HG02885 (cell line): ENCODE measurements around the gene SERPINH1.

ENCODE experiments used
- ATAC-seq: cut with Tn5 transposase; IDR thresholded peaks from one replicate; pipeline ENCODE4 v1.9.1; 2021; ENCODE audit warnings: mild to moderate bottlenecking; ENCODE audit not compliant: unreplicated experiment, poor library complexity

Gene SERPINH1

GRCh38 chr11:75554258-75555022 is 7.6 kb upstream of the SERPINH1 start:
- ATAC-seq: no peak

- no peak for ATAC-seq
Observed at GRCh38 chr11:75555079-75555811, 6.8 kb upstream of the SERPINH1 start.

- ATAC-seq: no peak
Observed at GRCh38 chr11:75556275-75556674, 5.8 kb upstream of the SERPINH1 start.

- no peak for ATAC-seq
Observed at GRCh38 chr11:75557666-75558494, 4.2 kb upstream of the SERPINH1 start.

- no peak for ATAC-seq
Observed at GRCh38 chr11:75558939-75559843, 2.9 kb upstream of the SERPINH1 start.

- ATAC-seq: no peak
Observed at GRCh38 chr11:75560644-75561043, 1.4 kb upstream of the SERPINH1 start.

- ATAC-seq: no peak
Observed at GRCh38 chr11:75561426-75562047, 516 bp upstream of the SERPINH1 start.

GRCh38 chr11:75562836-75563484 is 907 bp downstream of the SERPINH1 start:
- no peak for ATAC-seq

- ATAC-seq: no peak
Observed at GRCh38 chr11:75563501-75563977, 1.5 kb downstream of the SERPINH1 start.

- ATAC-seq: no peak
Observed at GRCh38 chr11:75563978-75564552, 2.0 kb downstream of the SERPINH1 start.

- no peak for ATAC-seq
Observed at GRCh38 chr11:75565221-75565814, 3.3 kb downstream of the SERPINH1 start.

- no peak for ATAC-seq
Observed at GRCh38 chr11:75565916-75566762, 4.1 kb downstream of the SERPINH1 start.

- no peak for ATAC-seq
Observed at GRCh38 chr11:75566763-75567279, 4.8 kb downstream of the SERPINH1 start.

- ATAC-seq: no peak
Observed at GRCh38 chr11:75567971-75568370, 5.9 kb downstream of the SERPINH1 start.

GRCh38 chr11:75568616-75569219 is 6.7 kb downstream of the SERPINH1 start:
- no peak for ATAC-seq

GRCh38 chr11:75570559-75571139 is 8.6 kb downstream of the SERPINH1 start:
- no peak for ATAC-seq
